Measurements from ENCODE around the gene EMP3.
A peak's percentile ranks its signal among the peaks of the same experiment; 100 is the strongest.

The EMP3 gene

GRCh38 chr19:48353677-48354076 is 28.3 kb downstream of the EMP3 start:
- Histone ChIP-seq H3K9ac (ENCODE audit: low read length) (no peak overlapping the region), H2BK5ac (ENCODE audit: low read length) (no peak overlapping the region), H3K4me3 (ENCODE audit: low read length) (no peak overlapping the region), H2BK15ac (replicated peaks; ENCODE audit: low read depth) (no peak overlapping the region), H3K27me3 (ENCODE audit: insufficient read depth, low read length, poor library complexity) (no peaks in the 10 kb centered on the region), H3K18ac (ENCODE audit: low read length) (no peak overlapping the region), H3K79me2 (ENCODE audit: control insufficient read depth, insufficient read depth, low read length) (no peaks in the 10 kb centered on the region), H3K79me1 (ENCODE audit: low read length) (no peaks in the 10 kb centered on the region), H3K27ac (ENCODE audit: low read depth, low read length) (no peak overlapping the region), H4K5ac (ENCODE audit: low read length) (no peak overlapping the region), H2AK5ac (ENCODE audit: low read length) (no peak overlapping the region), H3K4ac (ENCODE audit: low read depth, low read length) (no peak overlapping the region), H2BK120ac (ENCODE audit: low read depth, low read length) (no peak overlapping the region), H4K8ac (ENCODE audit: low read depth, low read length) (no peak overlapping the region), H3K4me1 (ENCODE audit: control insufficient read depth, low read depth, low read length) (no peaks in the 10 kb centered on the region), H3K23ac (ENCODE audit: low read length) (no peak overlapping the region), H3K4me2 (ENCODE audit: low read length) (no peak overlapping the region), H3K56ac (ENCODE audit: low read length) (no peak overlapping the region), H3K36me3 (ENCODE audit: control insufficient read depth, insufficient read depth, low read length) (no peaks in the 10 kb centered on the region)
- WGBS (ENCODE audit: extremely low coverage, insufficient coverage, low lambda C conversion rate) = no CpG with 5 or more reads among the region's 5 CpGs
- DNase-seq = no peak

GRCh38 chr19:48354332-48354992 is 29.1 kb downstream of the EMP3 start:
- H2BK15ac ChIP-seq (replicated peaks; ENCODE audit: low read depth) = no peak overlapping the region
- H2BK120ac ChIP-seq (ENCODE audit: low read depth, low read length) = no peak overlapping the region
- no peaks in the 10 kb centered on the region for H3K4me1 ChIP-seq (ENCODE audit: control insufficient read depth, low read depth, low read length)
- no CpG with 5 or more reads among the region's 15 CpGs for WGBS (ENCODE audit: extremely low coverage, insufficient coverage, low lambda C conversion rate)
- no peaks in the 10 kb centered on the region for H3K79me2 ChIP-seq (ENCODE audit: control insufficient read depth, insufficient read depth, low read length)
- H3K56ac ChIP-seq (ENCODE audit: low read length) = no peak overlapping the region
- no peak overlapping the region for H4K8ac ChIP-seq (ENCODE audit: low read depth, low read length)
- no peak overlapping the region for H2AK5ac ChIP-seq (ENCODE audit: low read length)
- no peak overlapping the region for H3K4ac ChIP-seq (ENCODE audit: low read depth, low read length)
- H3K36me3 ChIP-seq (ENCODE audit: control insufficient read depth, insufficient read depth, low read length) = no peaks in the 10 kb centered on the region
- H3K27me3 ChIP-seq (ENCODE audit: insufficient read depth, low read length, poor library complexity) = no peaks in the 10 kb centered on the region
- no peak overlapping the region for H3K4me3 ChIP-seq (ENCODE audit: low read length)
- H3K9ac ChIP-seq (ENCODE audit: low read length) = no peak overlapping the region
- no peaks in the 10 kb centered on the region for H3K79me1 ChIP-seq (ENCODE audit: low read length)
- no peak overlapping the region for H2BK5ac ChIP-seq (ENCODE audit: low read length)
- no peak overlapping the region for H3K18ac ChIP-seq (ENCODE audit: low read length)
- H3K27ac ChIP-seq (ENCODE audit: low read depth, low read length) = no peak overlapping the region
- no peak for DNase-seq
- H4K5ac ChIP-seq (ENCODE audit: low read length) = no peak overlapping the region
- no peak overlapping the region for H3K4me2 ChIP-seq (ENCODE audit: low read length)
- H3K23ac ChIP-seq (ENCODE audit: low read length) = no peak overlapping the region

GRCh38 chr19:48355365-48355954 is 30.1 kb downstream of the EMP3 start:
- no peak overlapping the region for H3K56ac ChIP-seq (ENCODE audit: low read length)
- H3K18ac ChIP-seq (ENCODE audit: low read length) = no peak overlapping the region
- no peak overlapping the region for H2BK15ac ChIP-seq (replicated peaks; ENCODE audit: low read depth)
- no peak overlapping the region for H3K23ac ChIP-seq (ENCODE audit: low read length)
- no peak overlapping the region for H2BK5ac ChIP-seq (ENCODE audit: low read length)
- no peaks in the 10 kb centered on the region for H3K79me2 ChIP-seq (ENCODE audit: control insufficient read depth, insufficient read depth, low read length)
- no peaks in the 10 kb centered on the region for H3K4me1 ChIP-seq (ENCODE audit: control insufficient read depth, low read depth, low read length)
- DNase-seq = peak; percentile 51
- no peaks in the 10 kb centered on the region for H3K79me1 ChIP-seq (ENCODE audit: low read length)
- no peak overlapping the region for H4K5ac ChIP-seq (ENCODE audit: low read length)
- WGBS (ENCODE audit: extremely low coverage, insufficient coverage, low lambda C conversion rate) = no CpG with 5 or more reads among the region's 12 CpGs
- no peak overlapping the region for H3K27ac ChIP-seq (ENCODE audit: low read depth, low read length)
- no peak overlapping the region for H2AK5ac ChIP-seq (ENCODE audit: low read length)
- no peak overlapping the region for H3K4me2 ChIP-seq (ENCODE audit: low read length)
- H3K27me3 ChIP-seq (ENCODE audit: insufficient read depth, low read length, poor library complexity) = no peaks in the 10 kb centered on the region
- no peak overlapping the region for H3K4ac ChIP-seq (ENCODE audit: low read depth, low read length)
- no peak overlapping the region for H2BK120ac ChIP-seq (ENCODE audit: low read depth, low read length)
- no peak overlapping the region for H4K8ac ChIP-seq (ENCODE audit: low read depth, low read length)
- no peak overlapping the region for H3K9ac ChIP-seq (ENCODE audit: low read length)
- H3K36me3 ChIP-seq (ENCODE audit: control insufficient read depth, insufficient read depth, low read length) = no peaks in the 10 kb centered on the region
- H3K4me3 ChIP-seq (ENCODE audit: low read length) = no peak overlapping the region

GRCh38 chr19:48359123-48359522 is 33.8 kb downstream of the EMP3 start:
- H3K36me3 ChIP-seq (ENCODE audit: control insufficient read depth, insufficient read depth, low read length) = no peaks in the 10 kb centered on the region
- no peak overlapping the region for H3K18ac ChIP-seq (ENCODE audit: low read length)
- H2BK120ac ChIP-seq (ENCODE audit: low read depth, low read length) = no peak overlapping the region
- no peak overlapping the region for H2BK15ac ChIP-seq (replicated peaks; ENCODE audit: low read depth)
- no peak overlapping the region for H3K56ac ChIP-seq (ENCODE audit: low read length)
- H2BK5ac ChIP-seq (ENCODE audit: low read length) = no peak overlapping the region
- H3K23ac ChIP-seq (ENCODE audit: low read length) = no peak overlapping the region
- no peak overlapping the region for H4K5ac ChIP-seq (ENCODE audit: low read length)
- no peaks in the 10 kb centered on the region for H3K27me3 ChIP-seq (ENCODE audit: insufficient read depth, low read length, poor library complexity)
- no CpG with 5 or more reads among the region's 5 CpGs for WGBS (ENCODE audit: extremely low coverage, insufficient coverage, low lambda C conversion rate)
- H3K79me1 ChIP-seq (ENCODE audit: low read length) = no peaks in the 10 kb centered on the region
- no peak overlapping the region for H3K4me2 ChIP-seq (ENCODE audit: low read length)
- H3K79me2 ChIP-seq (ENCODE audit: control insufficient read depth, insufficient read depth, low read length) = no peaks in the 10 kb centered on the region
- no peak overlapping the region for H3K9ac ChIP-seq (ENCODE audit: low read length)
- no peak overlapping the region for H4K8ac ChIP-seq (ENCODE audit: low read depth, low read length)
- H3K27ac ChIP-seq (ENCODE audit: low read depth, low read length) = no peak overlapping the region
- H2AK5ac ChIP-seq (ENCODE audit: low read length) = no peak overlapping the region
- H3K4me1 ChIP-seq (ENCODE audit: control insufficient read depth, low read depth, low read length) = no peaks in the 10 kb centered on the region
- no peak overlapping the region for H3K4me3 ChIP-seq (ENCODE audit: low read length)
- no peak for DNase-seq
- H3K4ac ChIP-seq (ENCODE audit: low read depth, low read length) = no peak overlapping the region

GRCh38 chr19:48361912-48362311 is 36.6 kb downstream of the EMP3 start:
- no peak overlapping the region for H3K18ac ChIP-seq (ENCODE audit: low read length)
- H2BK15ac ChIP-seq (replicated peaks; ENCODE audit: low read depth) = no peak overlapping the region
- H4K5ac ChIP-seq (ENCODE audit: low read length) = no peak overlapping the region
- H3K36me3 ChIP-seq (ENCODE audit: control insufficient read depth, insufficient read depth, low read length) = no peaks in the 10 kb centered on the region
- H3K23ac ChIP-seq (ENCODE audit: low read length) = no peak overlapping the region
- H3K4me3 ChIP-seq (ENCODE audit: low read length) = no peak overlapping the region
- H3K4ac ChIP-seq (ENCODE audit: low read depth, low read length) = no peak overlapping the region
- WGBS (ENCODE audit: extremely low coverage, insufficient coverage, low lambda C conversion rate) = no CpG with 5 or more reads among the region's 3 CpGs
- no peak overlapping the region for H4K8ac ChIP-seq (ENCODE audit: low read depth, low read length)
- H3K4me1 ChIP-seq (ENCODE audit: control insufficient read depth, low read depth, low read length) = peaks cover 3% of the 10 kb centered on the region
- H2AK5ac ChIP-seq (ENCODE audit: low read length) = no peak overlapping the region
- no peaks in the 10 kb centered on the region for H3K27me3 ChIP-seq (ENCODE audit: insufficient read depth, low read length, poor library complexity)
- DNase-seq = no peak
- H3K27ac ChIP-seq (ENCODE audit: low read depth, low read length) = no peak overlapping the region
- H2BK5ac ChIP-seq (ENCODE audit: low read length) = no peak overlapping the region
- H3K79me1 ChIP-seq (ENCODE audit: low read length) = no peaks in the 10 kb centered on the region
- no peak overlapping the region for H3K9ac ChIP-seq (ENCODE audit: low read length)
- no peaks in the 10 kb centered on the region for H3K79me2 ChIP-seq (ENCODE audit: control insufficient read depth, insufficient read depth, low read length)
- no peak overlapping the region for H3K56ac ChIP-seq (ENCODE audit: low read length)
- H2BK120ac ChIP-seq (ENCODE audit: low read depth, low read length) = no peak overlapping the region
- no peak overlapping the region for H3K4me2 ChIP-seq (ENCODE audit: low read length)
